ENCODE results near the gene GJD2.

GJD2 gene

GRCh38 chr15:34733621-34734020 lies 21.2 kb downstream of the GJD2 start:
- DNase-seq (ENCODE audit: low read depth), result no peak
- in situ Hi-C loops (cut with HindIII; ENCODE audit: low sequenced_read_pairs), result no loop called here

GRCh38 chr15:34732430-34732829 lies 22.4 kb downstream of the GJD2 start:
- TF ChIP-seq, protein P1, sequence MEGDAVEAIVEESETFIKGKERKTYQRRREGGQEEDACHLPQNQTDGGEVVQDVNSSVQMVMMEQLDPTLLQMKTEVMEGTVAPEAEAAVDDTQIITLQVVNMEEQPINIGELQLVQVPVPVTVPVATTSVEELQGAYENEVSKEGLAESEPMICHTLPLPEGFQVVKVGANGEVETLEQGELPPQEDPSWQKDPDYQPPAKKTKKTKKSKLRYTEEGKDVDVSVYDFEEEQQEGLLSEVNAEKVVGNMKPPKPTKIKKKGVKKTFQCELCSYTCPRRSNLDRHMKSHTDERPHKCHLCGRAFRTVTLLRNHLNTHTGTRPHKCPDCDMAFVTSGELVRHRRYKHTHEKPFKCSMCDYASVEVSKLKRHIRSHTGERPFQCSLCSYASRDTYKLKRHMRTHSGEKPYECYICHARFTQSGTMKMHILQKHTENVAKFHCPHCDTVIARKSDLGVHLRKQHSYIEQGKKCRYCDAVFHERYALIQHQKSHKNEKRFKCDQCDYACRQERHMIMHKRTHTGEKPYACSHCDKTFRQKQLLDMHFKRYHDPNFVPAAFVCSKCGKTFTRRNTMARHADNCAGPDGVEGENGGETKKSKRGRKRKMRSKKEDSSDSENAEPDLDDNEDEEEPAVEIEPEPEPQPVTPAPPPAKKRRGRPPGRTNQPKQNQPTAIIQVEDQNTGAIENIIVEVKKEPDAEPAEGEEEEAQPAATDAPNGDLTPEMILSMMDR (IDR thresholded peaks at IDR 0.05; ENCODE audit: low read depth, low read length, missing control alignments), result no peak
- no peak for DNase-seq (ENCODE audit: low read depth)
- no peak overlapping the region for H3K4me3 ChIP-seq (ENCODE audit: low read depth, low read length)
- in situ Hi-C loops (cut with HindIII; ENCODE audit: low sequenced_read_pairs), result no loop called here

More at GRCh38 chr15:34733621-34734020, 21.2 kb downstream of the GJD2 start:
- TF ChIP-seq, protein P1 (IDR thresholded peaks at IDR 0.05; ENCODE audit: low read depth, low read length, missing control alignments), result no peak
- no peak overlapping the region for H3K4me3 ChIP-seq (ENCODE audit: low read depth, low read length)

GRCh38 chr15:34730701-34731100 lies 24.1 kb downstream of the GJD2 start:
- no peak for DNase-seq (ENCODE audit: low read depth)
- TF ChIP-seq, protein P1 (IDR thresholded peaks at IDR 0.05; ENCODE audit: low read depth, low read length, missing control alignments), result no peak
- in situ Hi-C loops (cut with HindIII; ENCODE audit: low sequenced_read_pairs), result no loop called here
- no peak overlapping the region for H3K4me3 ChIP-seq (ENCODE audit: low read depth, low read length)

GRCh38 chr15:34729886-34730285 lies 24.9 kb downstream of the GJD2 start:
- TF ChIP-seq, protein P1 (IDR thresholded peaks at IDR 0.05; ENCODE audit: low read depth, low read length, missing control alignments), result no peak
- in situ Hi-C loops (cut with HindIII; ENCODE audit: low sequenced_read_pairs), result no loop called here

DNA sequence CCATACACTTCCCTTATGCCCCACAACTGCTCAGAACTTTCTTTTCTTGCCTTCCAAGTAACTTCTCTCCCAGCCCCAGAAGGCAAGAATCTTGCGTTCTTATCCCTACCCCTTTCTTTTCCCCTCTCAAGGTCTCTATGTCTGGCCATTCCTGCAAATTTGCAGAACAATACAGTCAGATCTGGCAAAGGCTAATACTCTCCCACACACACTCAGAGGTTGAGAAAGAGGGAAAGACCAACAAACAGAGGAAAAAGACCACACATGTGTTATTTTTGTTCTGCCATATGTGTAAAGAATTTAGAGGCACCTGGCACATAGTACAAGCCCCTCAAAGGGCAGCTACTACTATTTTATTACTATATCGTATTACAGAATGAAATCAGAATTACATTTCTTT lies 25.7 kb downstream of the GJD2 start:
- in situ Hi-C loops (cut with HindIII; ENCODE audit: low sequenced_read_pairs), result no loop called here
- no peak overlapping the region for H3K4me3 ChIP-seq (ENCODE audit: low read depth, low read length)
- TF ChIP-seq, protein P1 (IDR thresholded peaks at IDR 0.05; ENCODE audit: low read depth, low read length, missing control alignments), result no peak
- no peak for DNase-seq (ENCODE audit: low read depth)

More at GRCh38 chr15:34729886-34730285, 24.9 kb downstream of the GJD2 start:
- DNase-seq (ENCODE audit: low read depth), result no peak
- H3K4me3 ChIP-seq (ENCODE audit: low read depth, low read length), result no peak overlapping the region

GRCh38 chr15:34726406-34727100 lies 28.2 kb downstream of the GJD2 start:
- no peak overlapping the region for H3K4me3 ChIP-seq (ENCODE audit: low read depth, low read length)
- TF ChIP-seq, protein P1 (IDR thresholded peaks at IDR 0.05; ENCODE audit: low read depth, low read length, missing control alignments), result no peak
- no peak for DNase-seq (ENCODE audit: low read depth)
- in situ Hi-C loops (cut with HindIII; ENCODE audit: low sequenced_read_pairs), result no loop called here
